ENCODE data around the gene RNASE13. TPM values are rescaled to one million over a fixed set of nuclear protein-coding genes. Genes with fewer than 3 reads are reported as not detected.

The RNASE13 gene
- total RNA-seq, 1 experiment from 2014 or later: not detected

- no peak for TF ChIP-seq EZH2 (IDR thresholded peaks at IDR 0.05; ENCODE audit: borderline replicate concordance, low read depth, low read length, poor library complexity, severe bottlenecking)
- TF ChIP-seq, protein P1, sequence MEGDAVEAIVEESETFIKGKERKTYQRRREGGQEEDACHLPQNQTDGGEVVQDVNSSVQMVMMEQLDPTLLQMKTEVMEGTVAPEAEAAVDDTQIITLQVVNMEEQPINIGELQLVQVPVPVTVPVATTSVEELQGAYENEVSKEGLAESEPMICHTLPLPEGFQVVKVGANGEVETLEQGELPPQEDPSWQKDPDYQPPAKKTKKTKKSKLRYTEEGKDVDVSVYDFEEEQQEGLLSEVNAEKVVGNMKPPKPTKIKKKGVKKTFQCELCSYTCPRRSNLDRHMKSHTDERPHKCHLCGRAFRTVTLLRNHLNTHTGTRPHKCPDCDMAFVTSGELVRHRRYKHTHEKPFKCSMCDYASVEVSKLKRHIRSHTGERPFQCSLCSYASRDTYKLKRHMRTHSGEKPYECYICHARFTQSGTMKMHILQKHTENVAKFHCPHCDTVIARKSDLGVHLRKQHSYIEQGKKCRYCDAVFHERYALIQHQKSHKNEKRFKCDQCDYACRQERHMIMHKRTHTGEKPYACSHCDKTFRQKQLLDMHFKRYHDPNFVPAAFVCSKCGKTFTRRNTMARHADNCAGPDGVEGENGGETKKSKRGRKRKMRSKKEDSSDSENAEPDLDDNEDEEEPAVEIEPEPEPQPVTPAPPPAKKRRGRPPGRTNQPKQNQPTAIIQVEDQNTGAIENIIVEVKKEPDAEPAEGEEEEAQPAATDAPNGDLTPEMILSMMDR (conservative IDR thresholded peaks at IDR 0.05; ENCODE audit: low read depth, low read length): no peak
- POLR2A ChIA-PET (ENCODE audit: low non-redundant PET): no interaction called here
- no peak overlapping the region for H3K27ac ChIP-seq (ENCODE audit: low read depth, low read length, poor library complexity, severe bottlenecking)
- H3K4me1 ChIP-seq (ENCODE audit: insufficient read depth, low read length, poor library complexity, severe bottlenecking): no peaks in the 10 kb centered on the region
- intact Hi-C loops (cut with micrococcal nuclease; ENCODE audit: unreplicated experiment): loop anchor here (10.0 kb wide), 1 partner anchor 342 kb away; no protein-coding TSS in a partner anchor
- no peak overlapping the region for H3K4me3 ChIP-seq (ENCODE audit: low read depth, low read length, poor library complexity, severe bottlenecking)
- H3K36me3 ChIP-seq (ENCODE audit: insufficient read depth, low read length, poor library complexity, severe bottlenecking): no peaks in the 10 kb centered on the region
- H3K27me3 ChIP-seq (replicated peaks; ENCODE audit: insufficient read depth, low read depth, low read length, poor library complexity): no peaks in the 10 kb centered on the region
- H3K9me3 ChIP-seq (ENCODE audit: low read depth, low read length, poor library complexity, severe bottlenecking): no peaks in the 10 kb centered on the region
- BruUV-seq (replicated peaks): no TSS peak
- DNase-seq (ENCODE audit: low spot score): no peak
- CTCF ChIA-PET: no interaction called here
These were observed 2.1 kb upstream of the RNASE13 start for GRCh38 chr14:21036751-21037150.

DNA sequence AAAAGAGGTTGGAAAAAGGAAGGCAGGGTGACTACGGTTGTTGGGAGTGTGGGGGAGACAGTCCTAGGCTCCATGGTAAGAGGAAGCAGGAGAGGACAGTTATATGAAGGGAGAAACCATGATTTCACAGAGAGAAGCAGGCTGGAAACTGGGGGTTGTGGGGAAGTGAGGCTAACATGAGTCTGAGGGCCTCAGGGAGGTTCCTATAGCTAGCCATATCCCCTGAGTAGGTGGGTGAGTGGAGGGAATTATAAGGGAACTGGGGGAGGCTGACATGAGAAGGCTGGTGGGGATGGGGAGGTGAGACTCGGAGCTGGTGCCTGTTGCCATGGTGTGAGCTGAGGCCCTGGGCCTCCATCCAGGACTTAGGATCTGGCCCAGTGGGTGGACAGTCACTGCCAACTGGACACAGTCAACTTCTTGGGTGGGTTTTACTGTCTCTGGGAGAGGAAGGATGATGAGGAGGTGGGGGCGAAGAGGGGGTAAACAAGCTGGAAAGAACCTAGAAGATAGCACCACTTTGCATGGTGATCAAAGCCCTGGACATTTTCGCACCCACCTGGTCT is 1.4 kb downstream of the RNASE13 start:
- Histone ChIP-seq H3K4me3 (ENCODE audit: low read depth, low read length, poor library complexity, severe bottlenecking) (no peak overlapping the region), H3K27ac (ENCODE audit: low read depth, low read length, poor library complexity, severe bottlenecking) (no peak overlapping the region), H3K36me3 (ENCODE audit: insufficient read depth, low read length, poor library complexity, severe bottlenecking) (no peaks in the 10 kb centered on the region), H3K9me3 (ENCODE audit: low read depth, low read length, poor library complexity, severe bottlenecking) (no peaks in the 10 kb centered on the region), H3K4me1 (ENCODE audit: insufficient read depth, low read length, poor library complexity, severe bottlenecking) (no peaks in the 10 kb centered on the region), H3K27me3 (replicated peaks; ENCODE audit: insufficient read depth, low read depth, low read length, poor library complexity) (no peaks in the 10 kb centered on the region)
- no TSS peak for BruUV-seq (replicated peaks)
- POLR2A ChIA-PET (ENCODE audit: low non-redundant PET): no interaction called here
- TF ChIP-seq EZH2 (IDR thresholded peaks at IDR 0.05; ENCODE audit: borderline replicate concordance, low read depth, low read length, poor library complexity, severe bottlenecking): no peak
- TF ChIP-seq, protein P1 (conservative IDR thresholded peaks at IDR 0.05; ENCODE audit: low read depth, low read length): no peak
- intact Hi-C loops (cut with micrococcal nuclease; ENCODE audit: unreplicated experiment): loop anchor here (10.0 kb wide), 1 partner anchor 338 kb away; no protein-coding TSS in a partner anchor
- CTCF ChIA-PET: no interaction called here
- DNase-seq (ENCODE audit: low spot score): no peak

DNA sequence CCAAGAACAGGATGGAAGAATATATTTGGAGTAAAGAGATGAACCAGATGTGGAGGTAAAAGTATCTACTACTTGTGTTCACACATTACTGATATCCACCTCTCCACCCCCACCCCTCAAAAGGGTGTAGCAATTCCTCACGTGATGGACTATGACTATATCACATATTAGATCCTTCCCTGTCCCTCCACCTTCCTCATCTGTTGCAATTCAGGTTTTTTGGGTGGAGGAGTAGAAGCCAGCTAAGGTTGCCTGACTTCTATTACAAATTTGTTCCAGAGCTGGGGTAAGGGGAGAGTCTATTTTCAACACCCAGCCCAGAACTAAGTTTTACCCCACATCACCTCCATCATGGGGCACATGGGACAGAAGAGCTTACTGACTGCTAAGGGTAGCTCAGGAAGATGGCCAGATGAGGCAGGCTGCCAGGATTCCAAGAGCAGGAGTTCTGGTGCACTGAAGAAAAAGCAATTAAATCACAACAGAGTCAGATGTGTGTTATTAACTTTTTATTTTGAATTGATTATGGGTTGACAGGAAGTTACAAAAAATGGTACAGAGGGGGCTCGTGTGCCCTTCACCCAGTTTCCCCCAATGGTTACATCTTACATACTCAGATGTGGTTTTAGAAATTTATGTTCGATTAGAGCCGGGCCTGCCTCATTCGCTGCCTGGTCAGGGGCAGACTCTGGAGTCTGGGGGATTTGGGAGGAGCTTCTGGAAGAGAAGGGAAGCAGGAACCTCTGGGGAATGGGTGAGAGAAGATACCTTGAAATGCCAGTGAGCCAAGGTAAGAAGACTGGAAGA is 2.1 kb downstream of the RNASE13 start:
- H3K4me3 ChIP-seq (ENCODE audit: low read depth, low read length, poor library complexity, severe bottlenecking): no peak overlapping the region
- TF ChIP-seq, protein P1 (conservative IDR thresholded peaks at IDR 0.05; ENCODE audit: low read depth, low read length): no peak
- no peak for TF ChIP-seq EZH2 (IDR thresholded peaks at IDR 0.05; ENCODE audit: borderline replicate concordance, low read depth, low read length, poor library complexity, severe bottlenecking)
- no peaks in the 10 kb centered on the region for H3K4me1 ChIP-seq (ENCODE audit: insufficient read depth, low read length, poor library complexity, severe bottlenecking)
- no TSS peak for BruUV-seq (replicated peaks)
- intact Hi-C loops (cut with micrococcal nuclease; ENCODE audit: unreplicated experiment): loop anchor here (10.0 kb wide), 1 partner anchor 338 kb away; no protein-coding TSS in a partner anchor
- CTCF ChIA-PET: no interaction called here
- no peaks in the 10 kb centered on the region for H3K36me3 ChIP-seq (ENCODE audit: insufficient read depth, low read length, poor library complexity, severe bottlenecking)
- no peak overlapping the region for H3K27ac ChIP-seq (ENCODE audit: low read depth, low read length, poor library complexity, severe bottlenecking)
- DNase-seq (ENCODE audit: low spot score): no peak
- no peaks in the 10 kb centered on the region for H3K27me3 ChIP-seq (replicated peaks; ENCODE audit: insufficient read depth, low read depth, low read length, poor library complexity)
- no peaks in the 10 kb centered on the region for H3K9me3 ChIP-seq (ENCODE audit: low read depth, low read length, poor library complexity, severe bottlenecking)
- POLR2A ChIA-PET (ENCODE audit: low non-redundant PET): no interaction called here
